Esophagus squamous epithelium (tissue), 4 donors: Measurements from ENCODE around the gene NUP50.

ENCODE experiments used
- POLR2A ChIP-seq, 4 donors: fragments of 450-650 bp; IDR thresholded peaks; one replicate each; pipeline ENCODE4 v1.6.1; 2017; ENCODE audit warnings: antibody characterized with exemption in 4 of 4, mild to moderate bottlenecking in 4 of 4, moderate library complexity in 3 of 4
- TF ChIP-seq, protein P1 (sequence below), 6 experiments: fragments of 450-650 bp in 4 of 6; fragments of 200-600 bp in 2 of 6; sonication (generic) in 2 of 6; IDR thresholded peaks; one replicate each; pipeline ENCODE4 v1.5.1; 2016 to 2019; ENCODE audit warnings: antibody characterized with exemption in 6 of 6, mild to moderate bottlenecking in 4 of 6, moderate library complexity in 4 of 6

DNA sequence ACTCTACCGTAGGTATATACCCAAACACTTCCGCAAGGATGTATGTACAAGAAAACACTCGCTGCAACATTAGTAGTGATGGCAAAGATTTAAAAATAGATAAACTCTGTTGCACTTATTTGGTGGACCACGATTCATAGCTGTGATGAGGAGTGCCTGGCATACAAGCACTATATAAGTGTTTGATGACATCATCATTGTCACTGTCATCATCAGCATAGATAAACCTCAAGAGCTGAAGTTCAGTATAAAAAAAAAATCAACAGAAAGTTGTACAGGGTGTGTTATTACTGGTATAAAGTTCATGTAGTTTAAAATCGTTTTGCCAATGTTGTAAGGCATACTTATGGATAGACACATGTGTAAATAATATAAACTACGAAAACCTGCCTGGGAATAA lies 24.0 kb upstream of the NUP50 start:
- TF ChIP-seq, protein P1, sequence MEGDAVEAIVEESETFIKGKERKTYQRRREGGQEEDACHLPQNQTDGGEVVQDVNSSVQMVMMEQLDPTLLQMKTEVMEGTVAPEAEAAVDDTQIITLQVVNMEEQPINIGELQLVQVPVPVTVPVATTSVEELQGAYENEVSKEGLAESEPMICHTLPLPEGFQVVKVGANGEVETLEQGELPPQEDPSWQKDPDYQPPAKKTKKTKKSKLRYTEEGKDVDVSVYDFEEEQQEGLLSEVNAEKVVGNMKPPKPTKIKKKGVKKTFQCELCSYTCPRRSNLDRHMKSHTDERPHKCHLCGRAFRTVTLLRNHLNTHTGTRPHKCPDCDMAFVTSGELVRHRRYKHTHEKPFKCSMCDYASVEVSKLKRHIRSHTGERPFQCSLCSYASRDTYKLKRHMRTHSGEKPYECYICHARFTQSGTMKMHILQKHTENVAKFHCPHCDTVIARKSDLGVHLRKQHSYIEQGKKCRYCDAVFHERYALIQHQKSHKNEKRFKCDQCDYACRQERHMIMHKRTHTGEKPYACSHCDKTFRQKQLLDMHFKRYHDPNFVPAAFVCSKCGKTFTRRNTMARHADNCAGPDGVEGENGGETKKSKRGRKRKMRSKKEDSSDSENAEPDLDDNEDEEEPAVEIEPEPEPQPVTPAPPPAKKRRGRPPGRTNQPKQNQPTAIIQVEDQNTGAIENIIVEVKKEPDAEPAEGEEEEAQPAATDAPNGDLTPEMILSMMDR (IDR thresholded peaks at IDR 0.05): no peak
- TF ChIP-seq POLR2A (IDR thresholded peaks at IDR 0.05): no peak
